DMS153 treated with DMSO at 0.1 percent for 48 hours (cell line): ENCODE data around the gene AMPD3.

Experiments
- DNase-seq: peaks from one replicate; lab custom pipeline; 2025; ENCODE audit not compliant: unreplicated experiment; lab: John Stamatoyannopoulos, UW

Gene AMPD3

DNA sequence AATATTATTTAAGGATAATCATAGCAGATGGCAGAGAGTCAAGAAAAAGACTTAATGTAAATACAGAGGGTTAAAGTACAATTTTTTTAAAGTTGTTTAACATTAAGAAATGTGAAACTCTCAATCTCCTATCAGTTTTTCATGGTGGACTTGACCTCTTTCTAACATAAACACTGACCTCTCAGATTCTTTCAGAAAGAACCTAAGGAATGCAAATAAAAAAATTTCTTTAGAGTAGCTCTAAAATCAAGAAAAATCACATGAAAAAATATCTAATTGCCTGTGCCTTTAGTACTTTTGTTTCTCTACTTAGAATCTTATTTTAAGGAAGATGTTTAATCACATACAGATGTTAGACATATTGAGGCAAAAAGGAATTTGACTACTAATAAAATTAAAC lies 73.1 kb downstream of the AMPD3 start:
- DNase-seq, result no peak

DNA sequence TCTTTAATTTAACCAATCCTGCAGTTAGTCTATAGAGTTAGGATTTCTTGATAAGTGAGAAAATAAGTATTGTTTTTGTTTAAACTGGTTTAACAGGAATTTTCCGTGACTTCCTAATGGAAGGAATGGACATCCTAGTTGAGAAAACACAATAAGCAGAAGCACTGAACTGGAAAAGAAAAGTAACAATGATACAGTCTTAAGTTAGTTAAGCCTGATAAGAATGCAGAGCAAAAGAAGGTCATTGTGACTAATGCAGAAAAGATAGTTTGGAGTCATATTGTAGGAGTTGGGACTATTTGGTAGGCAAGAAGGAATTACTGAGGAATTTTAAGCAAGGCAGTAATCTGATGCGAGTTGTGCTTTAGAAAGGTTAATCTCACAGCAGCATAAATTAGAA lies 74.2 kb downstream of the AMPD3 start:
- no peak for DNase-seq

DNA sequence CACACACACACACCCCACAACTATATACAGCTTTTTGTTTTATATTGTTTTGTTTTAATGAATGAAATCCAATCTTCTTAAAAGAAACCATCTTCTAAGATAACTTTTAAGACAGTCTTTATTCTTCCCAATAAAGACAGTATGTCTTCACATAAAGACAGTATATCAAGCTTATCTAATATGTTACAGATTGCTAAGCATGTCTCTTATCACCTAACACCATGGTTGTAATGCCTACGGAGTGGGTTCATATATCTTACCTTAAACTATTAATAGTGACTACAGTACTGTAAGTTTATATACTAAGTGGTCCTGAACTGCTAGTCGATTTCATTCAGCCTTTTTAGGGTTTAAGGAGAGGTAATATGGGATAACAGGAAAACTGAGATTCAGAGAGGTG lies 77.5 kb downstream of the AMPD3 start:
- no peak for DNase-seq

DNA sequence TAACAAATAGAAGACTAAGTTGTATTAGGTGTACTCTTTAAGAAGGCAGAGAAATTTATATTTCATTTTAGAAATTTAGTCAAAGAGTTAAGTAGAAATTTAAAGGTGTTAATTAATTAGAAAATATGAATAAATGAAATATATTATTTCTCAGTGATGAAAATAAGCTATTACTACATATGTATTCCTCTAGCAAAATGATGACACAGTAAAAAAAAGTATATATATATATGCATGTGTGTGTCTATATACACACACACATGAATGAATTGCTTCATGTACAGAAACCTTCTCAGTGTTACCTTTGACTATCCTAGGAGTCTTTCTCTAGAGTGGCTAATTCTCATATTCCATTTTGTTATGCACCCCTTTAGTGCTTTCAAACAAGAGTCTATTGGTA lies 78.3 kb downstream of the AMPD3 start:
- DNase-seq, result no peak

DNA sequence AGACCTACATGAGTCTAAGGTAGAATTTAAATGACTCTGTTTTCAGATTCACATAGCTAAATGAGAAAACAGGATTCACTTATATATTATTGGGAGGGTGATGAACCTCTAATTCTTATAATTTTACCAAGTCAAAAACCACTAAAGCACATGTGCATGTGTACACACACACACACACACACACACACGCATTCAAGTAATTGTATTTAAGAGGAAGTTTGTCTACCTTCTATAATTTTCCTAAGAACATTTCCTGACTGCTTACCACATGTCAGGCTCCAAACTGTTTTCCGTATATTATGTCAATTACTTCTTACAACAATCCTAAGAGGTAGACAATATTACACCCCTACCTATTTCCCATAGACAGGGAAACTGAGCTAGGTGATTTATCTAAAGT lies 79.3 kb downstream of the AMPD3 start:
- DNase-seq, result no peak

DNA sequence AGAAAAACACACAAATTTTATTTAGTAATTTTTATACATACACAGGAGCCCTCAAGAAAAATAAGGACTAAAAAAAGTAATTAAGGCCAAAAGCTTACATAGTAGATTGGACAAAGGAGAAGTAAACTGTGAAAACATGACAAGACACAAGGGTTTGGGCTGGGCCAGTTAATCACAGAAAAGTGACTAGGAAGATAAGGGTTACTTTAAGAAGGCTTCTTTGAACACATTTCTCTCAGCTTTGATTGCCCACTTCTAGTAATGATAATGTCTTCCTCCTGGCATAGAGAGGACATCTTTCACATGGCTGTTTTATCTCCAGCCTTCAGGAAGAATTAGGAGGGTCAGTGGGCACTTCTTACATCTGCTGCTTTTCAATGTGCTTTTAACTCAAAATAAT lies 82.5 kb downstream of the AMPD3 start:
- DNase-seq, result no peak

DNA sequence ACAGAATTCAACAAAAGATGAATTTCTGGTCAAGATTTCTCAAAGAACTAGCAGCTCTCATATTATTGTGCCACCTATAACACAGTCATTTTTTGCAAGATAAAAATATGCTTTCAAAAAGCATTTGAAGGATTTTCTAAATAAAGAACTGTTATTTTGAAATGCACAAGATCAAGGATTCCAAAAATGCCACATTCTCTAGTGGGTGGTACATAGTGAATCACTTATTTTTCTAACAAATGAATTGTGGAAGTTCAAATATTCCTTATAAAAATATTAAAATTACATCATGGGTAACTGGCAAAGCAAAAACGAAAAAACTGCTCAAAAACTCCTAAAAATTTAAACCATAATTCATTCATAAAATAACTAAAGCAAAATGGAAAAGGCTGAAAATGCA lies 83.9 kb downstream of the AMPD3 start:
- DNase-seq, result no peak

DNA sequence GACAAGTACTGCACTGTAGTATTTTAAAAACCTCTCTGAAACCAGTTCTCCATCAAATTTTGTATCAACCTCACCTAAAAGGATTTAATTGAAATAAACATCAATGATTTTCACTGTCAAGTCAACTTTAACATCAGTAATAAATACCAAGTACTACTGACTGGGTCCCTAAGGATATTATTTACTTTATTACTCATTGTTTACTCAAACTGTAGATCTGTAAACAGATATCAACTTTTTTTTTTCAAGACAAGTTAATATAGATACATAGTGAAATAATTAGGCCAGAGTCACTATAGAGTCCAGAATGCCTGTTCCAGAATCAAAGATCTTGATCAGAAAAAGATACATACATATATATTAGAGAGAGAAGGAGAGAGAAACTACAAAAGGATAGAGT lies 84.3 kb downstream of the AMPD3 start:
- no peak for DNase-seq

DNA sequence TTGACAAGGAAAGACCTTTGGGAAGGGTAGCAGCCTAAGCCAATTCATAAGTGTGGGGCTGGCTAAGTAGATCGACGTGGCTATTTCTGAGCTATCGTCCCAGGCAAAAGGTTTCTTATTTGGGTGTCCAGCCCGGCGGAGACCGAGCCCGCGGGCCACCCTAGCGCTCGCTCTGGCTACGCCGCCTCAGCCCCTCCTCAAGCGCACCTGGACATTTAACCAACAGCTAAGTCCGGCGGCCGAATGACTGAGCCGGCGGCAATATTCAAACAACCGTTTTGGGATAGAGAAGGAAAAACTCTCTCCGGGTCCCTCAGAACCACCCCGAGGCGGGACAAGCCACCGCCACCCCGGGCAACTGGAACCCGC lies 85.5 kb downstream of the AMPD3 start:
- peak; percentile 28 for DNase-seq

DNA sequence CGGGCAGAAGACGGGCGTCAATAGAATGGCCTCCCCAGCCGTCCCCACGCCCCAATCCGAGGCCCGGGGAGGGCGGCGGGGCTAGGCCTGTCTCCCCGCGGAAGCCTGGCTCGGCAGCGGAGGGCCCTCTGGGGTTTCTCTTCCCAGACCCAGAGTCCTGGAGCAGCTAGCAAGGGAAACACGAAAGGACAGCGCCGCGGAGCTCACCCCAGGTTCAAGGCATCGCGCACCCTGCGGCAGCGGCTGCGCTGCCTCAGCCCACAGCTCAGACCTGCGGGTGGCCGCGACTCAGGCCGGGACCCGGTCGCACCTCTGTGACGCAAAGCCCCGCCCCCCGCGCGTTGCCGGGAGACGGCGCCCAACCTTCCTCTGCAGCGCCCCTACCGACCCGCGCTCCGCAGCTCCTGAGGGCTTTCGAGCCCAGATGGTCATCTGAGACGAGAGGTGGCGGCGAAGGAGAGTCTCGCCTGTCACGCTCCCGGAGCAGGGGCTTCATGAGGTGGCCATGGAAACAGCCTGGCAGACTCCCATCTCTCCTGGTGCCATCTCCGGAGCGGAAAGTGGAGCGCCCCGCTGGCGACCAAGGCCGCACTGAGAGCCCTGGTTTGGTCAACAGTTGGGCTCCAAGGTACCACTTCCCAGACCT lies 86.0 kb downstream of the AMPD3 start, which contains the start of gene RNF141:
Gene RNF141, minus strand, starts transcription at position 273 of the 646 bp plus-strand sequence. CDS start 7,029 bp downstream, outside the sequence.
- peak; percentile 83 for DNase-seq

DNA sequence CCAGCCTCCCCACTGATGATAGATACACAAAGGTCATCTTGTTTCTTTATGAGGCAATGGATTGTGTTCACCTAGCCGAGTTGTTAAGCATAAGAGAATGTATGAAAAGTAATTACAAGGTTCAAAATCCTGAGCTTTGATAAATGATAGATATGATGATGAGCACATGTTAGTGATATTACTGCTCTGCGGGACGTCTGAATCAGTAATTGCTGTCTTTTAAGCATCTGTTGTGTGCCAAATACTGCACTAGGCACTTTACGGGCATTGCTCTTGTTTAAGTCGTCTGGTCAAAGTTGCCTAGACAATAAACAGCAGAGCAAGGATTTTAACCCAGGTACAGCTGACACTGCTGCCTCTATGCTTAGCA lies 86.5 kb downstream of the AMPD3 start:
- DNase-seq, result no peak

DNA sequence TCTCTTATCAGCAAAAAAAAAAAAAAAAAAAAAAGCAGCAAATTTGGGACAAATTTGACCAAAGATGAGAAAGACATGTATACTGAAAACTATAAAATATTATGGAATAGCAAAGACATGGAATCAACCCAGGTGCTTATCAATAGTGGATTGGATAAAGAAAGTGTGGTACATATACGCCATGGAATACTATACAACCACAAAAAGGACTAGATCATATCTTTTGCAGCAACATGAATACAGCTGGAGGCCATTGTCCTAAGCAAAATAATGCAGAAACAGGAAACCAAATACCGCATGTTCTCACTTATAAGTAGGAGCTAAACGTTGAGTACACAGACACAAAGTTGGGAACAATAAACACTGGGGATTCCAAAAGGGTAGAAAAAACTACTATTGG lies 87.7 kb downstream of the AMPD3 start:
- no peak for DNase-seq

DNA sequence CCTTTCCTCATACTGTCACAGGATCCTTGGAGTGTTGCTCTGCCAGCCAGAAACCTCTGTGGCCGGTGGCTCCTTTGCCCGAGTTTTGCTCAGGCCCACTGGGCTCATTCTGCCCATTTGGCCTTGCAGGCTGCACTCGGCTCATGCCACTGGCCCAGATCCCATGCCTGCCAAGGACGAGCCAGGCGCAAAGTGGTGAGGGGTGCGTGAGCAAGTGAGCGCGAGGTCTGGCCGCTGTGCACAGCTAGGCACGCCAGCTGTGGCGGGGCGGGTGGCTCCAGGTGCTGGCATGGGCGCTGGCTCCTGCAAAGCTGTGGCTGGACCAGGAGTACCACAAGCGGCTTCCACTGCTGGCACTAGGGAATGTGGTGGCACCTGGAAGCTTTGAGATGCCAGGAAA lies 88.7 kb downstream of the AMPD3 start:
- DNase-seq, result no peak

DNA sequence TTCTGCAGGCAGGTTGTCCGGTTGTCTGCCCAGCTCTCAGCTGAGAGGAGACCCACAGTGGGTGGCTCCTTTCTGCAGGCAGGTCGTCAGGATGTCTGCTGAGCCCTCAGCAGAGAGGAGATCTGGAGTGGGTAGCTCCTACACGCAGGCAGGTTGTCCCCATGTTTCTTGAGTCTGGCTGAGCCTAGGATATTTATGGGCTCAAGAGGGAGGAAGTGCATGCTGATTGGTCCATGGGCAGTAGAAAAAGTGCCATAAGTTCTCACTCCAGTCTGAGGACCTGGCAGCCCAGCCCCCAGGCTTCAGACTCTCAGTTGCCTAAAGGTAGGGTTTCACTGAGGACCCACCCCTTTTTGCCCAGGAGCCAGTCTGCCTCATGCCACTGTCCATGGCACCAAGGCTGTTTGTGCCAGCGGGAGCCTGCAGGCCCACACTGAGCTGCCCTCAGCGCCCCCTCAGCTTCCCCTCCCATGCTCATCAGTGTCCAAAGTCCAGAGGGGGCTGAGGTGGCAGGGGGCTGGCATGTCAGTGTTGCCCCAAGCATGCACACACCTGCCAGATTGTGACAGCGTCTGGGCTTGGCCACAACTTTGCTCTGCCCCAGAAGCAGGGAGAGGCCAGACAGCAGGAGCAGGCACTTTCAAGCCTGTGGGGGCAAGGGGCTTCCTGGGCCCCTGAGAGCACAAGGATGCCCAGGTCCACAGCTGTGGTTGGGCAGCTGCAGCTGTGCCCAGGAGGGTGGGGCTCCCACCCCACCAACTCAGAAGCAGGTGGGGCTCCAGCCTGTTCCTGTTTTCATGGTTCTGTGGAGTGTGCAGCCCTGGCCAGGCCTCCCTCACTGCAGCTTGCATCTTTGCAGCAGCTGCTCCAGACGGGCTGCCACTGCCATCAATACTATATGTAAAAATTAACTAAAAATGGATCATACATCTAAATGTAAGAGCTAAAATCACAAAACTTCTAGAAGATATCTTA lies 89.7 kb downstream of the AMPD3 start:
- no peak for DNase-seq

DNA sequence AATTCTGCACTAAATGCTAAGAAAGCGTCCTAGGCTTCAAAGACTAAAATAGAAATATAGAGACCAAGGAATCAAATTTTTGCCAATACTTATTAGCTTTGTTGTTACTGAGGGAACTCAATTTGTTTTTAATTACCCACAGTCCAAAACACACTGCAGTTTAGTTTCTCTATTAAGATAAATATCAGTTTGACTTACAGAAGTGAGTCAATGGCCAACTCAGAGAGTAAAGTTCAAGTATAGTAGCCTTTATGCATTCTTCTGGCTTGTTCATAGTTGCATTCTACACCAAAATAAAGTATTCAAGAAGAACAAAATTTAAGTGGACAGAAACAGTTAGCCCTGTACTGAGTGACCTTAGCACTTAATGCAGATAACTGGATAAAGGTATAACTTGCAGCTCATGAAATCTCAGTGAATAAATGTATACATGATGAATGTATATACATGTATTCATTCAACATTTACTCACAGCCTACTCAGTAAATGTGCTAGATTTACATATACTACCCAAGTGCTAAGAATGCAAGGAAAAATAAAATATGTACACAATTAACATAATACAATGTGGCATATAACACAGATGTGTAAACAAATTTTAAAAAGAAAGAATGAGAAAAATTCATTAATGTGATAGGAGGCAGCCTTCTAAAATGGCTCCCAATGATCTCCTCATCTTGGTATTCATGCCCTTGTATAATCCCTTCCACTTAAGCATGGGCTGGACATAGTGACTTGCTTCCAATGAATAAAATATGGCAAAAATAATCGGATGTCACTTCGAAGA lies 95.6 kb downstream of the AMPD3 start:
- DNase-seq, result no peak

DNA sequence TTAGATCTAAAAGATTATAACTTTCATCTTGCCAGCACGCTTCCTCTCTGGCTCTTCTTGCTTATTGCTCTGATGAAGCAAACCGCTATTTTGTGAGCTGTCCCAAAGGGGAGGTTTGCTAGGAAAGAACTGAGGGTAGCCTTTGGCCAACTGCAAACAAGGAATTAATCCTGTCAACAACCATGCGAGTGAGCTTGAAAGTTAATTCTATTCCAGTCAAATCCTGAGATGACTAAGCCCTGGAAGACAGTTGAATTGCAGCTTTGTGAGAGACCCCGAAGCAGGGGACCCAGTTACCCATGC lies 96.2 kb downstream of the AMPD3 start:
- DNase-seq, result no peak

DNA sequence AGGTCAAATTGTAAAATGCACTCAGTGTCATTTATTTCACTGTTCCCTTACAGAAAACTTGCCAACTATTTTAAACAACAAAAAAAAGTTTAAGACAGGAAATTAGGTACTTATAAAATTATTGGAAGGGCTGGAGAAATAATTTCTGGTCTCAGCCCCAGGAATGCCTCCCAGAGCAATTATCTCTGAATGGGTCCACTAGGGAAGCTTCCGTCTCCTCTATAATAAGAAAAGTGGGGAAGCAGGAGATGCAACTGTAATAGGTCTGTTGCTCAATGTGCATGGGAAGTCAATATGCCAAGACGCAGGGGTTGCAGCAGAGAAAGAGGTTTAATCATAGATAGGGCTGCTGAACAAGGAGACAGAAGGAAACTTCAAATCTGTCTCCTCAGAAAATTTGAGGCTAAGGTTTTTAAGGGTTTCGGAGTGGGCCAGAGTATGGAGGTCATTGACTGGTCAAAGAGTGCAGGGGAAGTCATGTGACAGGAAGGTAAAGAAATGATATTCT lies 96.8 kb downstream of the AMPD3 start:
- DNase-seq, result no peak

DNA sequence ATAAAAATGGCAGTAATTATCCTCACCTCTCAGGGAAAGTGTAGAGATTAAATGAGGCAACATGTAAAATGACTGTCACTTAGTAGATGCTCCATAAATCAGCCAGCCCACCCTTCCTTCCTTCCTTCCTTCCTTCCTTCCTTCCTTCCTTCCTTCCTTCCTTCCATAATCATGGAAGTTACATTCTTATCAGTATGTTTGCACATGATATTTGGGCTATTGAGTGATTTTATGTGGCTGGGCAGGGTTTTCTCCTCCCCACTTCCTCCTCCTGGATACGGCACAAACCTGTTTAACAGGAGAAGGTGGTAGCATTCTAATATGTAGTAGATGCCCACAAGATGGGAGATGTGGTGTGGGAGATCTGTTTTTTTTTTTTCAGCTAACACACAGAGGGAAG lies 101.5 kb downstream of the AMPD3 start:
- no peak for DNase-seq
